ENCODE data around the gene GUK1.

DNA sequence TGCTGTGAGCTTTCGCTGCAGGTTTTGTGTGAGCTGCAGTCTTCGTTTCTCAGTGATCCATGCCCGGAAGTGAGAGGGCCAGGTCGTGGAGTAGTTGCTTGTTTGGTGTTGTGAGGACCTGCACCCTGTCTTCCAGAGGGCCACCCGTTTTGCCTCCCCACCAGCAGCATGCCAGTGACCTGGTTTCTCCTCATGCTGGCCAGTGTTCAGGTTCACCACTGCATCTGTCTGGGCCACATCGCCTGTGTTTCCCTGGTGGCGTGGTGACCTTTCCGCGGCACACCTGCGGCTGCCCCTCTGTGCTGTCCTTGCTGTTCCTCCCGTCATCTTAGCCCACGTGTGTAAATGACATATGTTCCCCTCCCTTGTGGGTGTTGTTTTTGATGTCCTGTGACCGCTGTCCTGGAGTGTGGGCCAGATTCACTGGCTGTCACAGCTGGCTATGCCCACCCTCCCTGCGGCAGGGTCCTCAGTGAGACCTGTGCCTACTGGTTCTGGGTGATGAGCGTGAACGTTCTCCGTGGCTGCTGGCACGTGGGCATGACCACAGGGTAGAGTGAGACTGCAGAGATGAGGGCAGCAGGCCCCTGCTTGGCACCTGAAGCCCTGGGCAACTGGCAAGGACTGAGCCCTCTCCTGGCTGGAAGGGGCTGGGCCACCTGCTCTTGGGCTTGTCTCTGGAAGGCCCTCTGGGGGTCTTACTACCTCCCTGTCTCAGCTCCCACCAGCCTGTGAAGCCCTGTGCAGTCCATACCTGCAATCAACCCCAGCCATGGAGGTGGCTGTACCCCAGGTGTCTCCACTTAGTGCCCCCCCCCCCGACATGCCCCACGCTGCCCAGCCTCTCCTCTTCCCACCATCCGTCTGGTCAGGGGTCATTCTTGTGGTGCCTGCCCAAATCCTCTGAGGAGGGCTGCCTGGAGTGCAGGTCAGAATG, 32.8 kb downstream of the GUK1 start:
- TF ChIP-seq CTCF (IDR thresholded peaks at IDR 0.05) (no peak), POLR2A (IDR thresholded peaks at IDR 0.05) (no peak)

Data from lower leg skin (tissue), 3 donors.